Colonic mucosa (tissue), 4 donors: ENCODE results near the gene STX2. TPM values are rescaled to one million over a fixed set of nuclear protein-coding genes. Genes with fewer than 3 reads are reported as not detected.

Experiments used
- DNase-seq: peaks from one replicate; pipeline ENCODE4 v3.0.0-alpha.2; 2020
- H3K27ac ChIP-seq: fragments of 200-600 bp; one replicate; pipeline ENCODE4 v1.8.0; 2021
- H3K27me3 ChIP-seq: fragments of 200-600 bp; one replicate; pipeline ENCODE4 v1.8.0; 2021
- H3K36me3 ChIP-seq: fragments of 200-600 bp; one replicate; pipeline ENCODE4 v1.8.0; 2021
- H3K4me1 ChIP-seq: fragments of 200-600 bp; one replicate; pipeline ENCODE4 v1.8.0; 2021; ENCODE audit warnings: mild to moderate bottlenecking
- H3K4me3 ChIP-seq: fragments of 200-600 bp; one replicate; pipeline ENCODE4 v1.8.0; 2021
- H3K9ac ChIP-seq, 2 donors: one replicate each; pipeline ENCODE4 v1.7.0; 2013; ENCODE audit warnings: control low read depth in 2 of 2, low read depth in 2 of 2, low read length in 2 of 2
- H3K9me3 ChIP-seq: fragments of 200-600 bp; one replicate; pipeline ENCODE4 v1.8.0; 2021
- intact Hi-C: fragments of 100-400 bp; cut with DNase I; formaldehyde crosslinking; loops from one replicate; pipeline ENCODE4 v1.14.1; 2022
- total RNA-seq, 2 donors: library from RNA; stranded (reverse); fragmentation: NEBNext Ultra II Directional in 1 of 2; extraction: Animal tissue kit (Norgen Biotek cat#: 25700) in 1 of 2; gene quantifications; one replicate each; pipeline ENCODE4 v1.2.1, GENCODE V29; 2021
- TF ChIP-seq, protein P1 (sequence below): fragments of 200-600 bp; IDR thresholded peaks from one replicate; pipeline ENCODE4 v1.8.0; 2022; ENCODE audit warnings: antibody characterized with exemption, mild to moderate bottlenecking
- donor health status: healthy.
- donor health status: DM: no; HTN: no; CAD: no.
- donor health status: DM: no; HTN: no; CAD: no.

STX2 gene
- total RNA-seq, 2 donors from 2014 or later: 2.1 to 4.8 TPM

DNA sequence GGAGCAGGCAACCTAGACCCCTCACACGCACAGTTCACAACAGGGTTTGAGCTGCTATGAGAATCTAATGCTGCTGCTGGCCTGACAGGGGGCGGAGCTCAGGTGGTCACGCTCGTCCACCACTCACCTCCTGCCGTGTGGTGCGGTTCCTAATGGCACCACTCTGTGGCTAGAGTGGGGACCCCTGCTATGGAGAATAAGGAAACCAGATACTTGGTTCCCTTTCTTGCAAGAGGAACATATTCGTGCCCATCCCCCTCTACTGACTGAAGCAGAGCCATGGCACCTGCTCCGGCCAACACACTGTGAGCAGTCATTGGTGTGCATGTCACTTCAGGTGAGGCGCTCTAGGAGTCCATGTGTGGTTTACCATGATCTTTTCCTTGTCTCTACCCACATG is 92.5 kb downstream of the STX2 start:
- no peak for DNase-seq
- Histone ChIP-seq H3K9me3 (no peaks in the 10 kb centered on the region), H3K27ac (no peak overlapping the region), H3K9ac (no peak overlapping the region), H3K36me3 (no peaks in the 10 kb centered on the region), H3K4me1 (no peaks in the 10 kb centered on the region), H3K4me3 (no peak overlapping the region), H3K27me3 (no peaks in the 10 kb centered on the region)
- intact Hi-C loops: loop anchor here (10.0 kb wide), 1 partner anchor 702 kb away; no protein-coding TSS in a partner anchor
- TF ChIP-seq, protein P1, sequence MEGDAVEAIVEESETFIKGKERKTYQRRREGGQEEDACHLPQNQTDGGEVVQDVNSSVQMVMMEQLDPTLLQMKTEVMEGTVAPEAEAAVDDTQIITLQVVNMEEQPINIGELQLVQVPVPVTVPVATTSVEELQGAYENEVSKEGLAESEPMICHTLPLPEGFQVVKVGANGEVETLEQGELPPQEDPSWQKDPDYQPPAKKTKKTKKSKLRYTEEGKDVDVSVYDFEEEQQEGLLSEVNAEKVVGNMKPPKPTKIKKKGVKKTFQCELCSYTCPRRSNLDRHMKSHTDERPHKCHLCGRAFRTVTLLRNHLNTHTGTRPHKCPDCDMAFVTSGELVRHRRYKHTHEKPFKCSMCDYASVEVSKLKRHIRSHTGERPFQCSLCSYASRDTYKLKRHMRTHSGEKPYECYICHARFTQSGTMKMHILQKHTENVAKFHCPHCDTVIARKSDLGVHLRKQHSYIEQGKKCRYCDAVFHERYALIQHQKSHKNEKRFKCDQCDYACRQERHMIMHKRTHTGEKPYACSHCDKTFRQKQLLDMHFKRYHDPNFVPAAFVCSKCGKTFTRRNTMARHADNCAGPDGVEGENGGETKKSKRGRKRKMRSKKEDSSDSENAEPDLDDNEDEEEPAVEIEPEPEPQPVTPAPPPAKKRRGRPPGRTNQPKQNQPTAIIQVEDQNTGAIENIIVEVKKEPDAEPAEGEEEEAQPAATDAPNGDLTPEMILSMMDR: no peak

- DNase-seq: no peak
- TF ChIP-seq, protein P1: no peak
- no peaks in the 10 kb centered on the region for H3K4me1 ChIP-seq
- H3K36me3 ChIP-seq: no peaks in the 10 kb centered on the region
- no peak overlapping the region for H3K9ac ChIP-seq
- intact Hi-C loops: loop anchor here (10.0 kb wide), 1 partner anchor 701 kb away; no protein-coding TSS in a partner anchor
- H3K27me3 ChIP-seq: no peaks in the 10 kb centered on the region
- no peak overlapping the region for H3K4me3 ChIP-seq
- H3K9me3 ChIP-seq: no peaks in the 10 kb centered on the region
- H3K27ac ChIP-seq: no peak overlapping the region
Measured at GRCh38 chr12:130745921-130746320, 93.1 kb downstream of the STX2 start.

- no peak for DNase-seq
- Histone ChIP-seq H3K9ac (no peak overlapping the region), H3K27ac (no peak overlapping the region), H3K4me1 (no peaks in the 10 kb centered on the region), H3K4me3 (no peak overlapping the region), H3K36me3 (no peaks in the 10 kb centered on the region), H3K9me3 (no peaks in the 10 kb centered on the region), H3K27me3 (no peaks in the 10 kb centered on the region)
- intact Hi-C loops: loop anchor here (10.0 kb wide), 1 partner anchor 699 kb away; no protein-coding TSS in a partner anchor
- TF ChIP-seq, protein P1: no peak
Measured at GRCh38 chr12:130744274-130744673, 94.8 kb downstream of the STX2 start.

DNA sequence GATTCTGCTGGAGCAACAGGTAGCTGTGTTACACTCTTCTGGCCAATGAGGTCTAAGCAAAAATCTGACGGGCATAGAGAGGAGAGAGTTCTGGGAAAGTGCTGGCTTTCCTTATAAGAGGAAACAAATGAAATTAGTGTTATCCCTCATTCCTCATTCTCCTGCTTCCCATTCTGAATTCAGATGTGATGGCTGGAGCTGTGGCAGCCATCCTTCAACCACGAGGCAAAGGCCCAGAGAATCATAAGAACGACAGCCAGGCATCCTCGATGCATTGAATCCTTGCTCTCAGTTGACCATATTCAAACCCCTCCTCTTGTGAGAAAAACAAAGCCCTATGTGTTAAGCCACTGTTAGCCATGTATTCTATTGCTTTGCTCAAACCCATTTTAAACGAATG is 95.4 kb downstream of the STX2 start:
- no peak overlapping the region for H3K9ac ChIP-seq
- TF ChIP-seq, protein P1: no peak
- no peak for DNase-seq
- H3K27me3 ChIP-seq: no peaks in the 10 kb centered on the region
- intact Hi-C loops: loop anchor here (10.0 kb wide), 1 partner anchor 699 kb away; no protein-coding TSS in a partner anchor
- H3K27ac ChIP-seq: no peak overlapping the region
- no peak overlapping the region for H3K4me3 ChIP-seq
- no peaks in the 10 kb centered on the region for H3K4me1 ChIP-seq
- H3K9me3 ChIP-seq: no peaks in the 10 kb centered on the region
- no peaks in the 10 kb centered on the region for H3K36me3 ChIP-seq

- Histone ChIP-seq H3K36me3 (no peaks in the 10 kb centered on the region), H3K4me3 (no peak overlapping the region), H3K9ac (no peak overlapping the region), H3K9me3 (no peaks in the 10 kb centered on the region), H3K27ac (no peak overlapping the region), H3K27me3 (no peaks in the 10 kb centered on the region), H3K4me1 (no peaks in the 10 kb centered on the region)
- TF ChIP-seq, protein P1: no peak
- intact Hi-C loops: loop anchor here (10.0 kb wide), 1 partner anchor 698 kb away; no protein-coding TSS in a partner anchor
- no peak for DNase-seq
Measured at GRCh38 chr12:130743176-130743575, 95.9 kb downstream of the STX2 start.
